HepG2 (cell line): ENCODE results near the gene VWCE. TPM values are rescaled to one million over a fixed set of nuclear protein-coding genes. Genes with fewer than 3 reads are reported as not detected.
A peak's percentile ranks its signal among the peaks of the same experiment; 100 is the strongest.

ENCODE experiments used
- ADNP ChIP-seq: sonication (generic); formaldehyde crosslinking; IDR thresholded peaks from 2 replicates; pipeline ENCODE4 v1.4.0; 2020; ENCODE audit warnings: missing genetic modification reagents
- ARHGAP35 ChIP-seq: sonication (generic); formaldehyde crosslinking; IDR thresholded peaks from 2 replicates; pipeline ENCODE4 v1.9.0; 2022; ENCODE audit warnings: mild to moderate bottlenecking, inconsistent platforms, moderate library complexity, missing genetic modification reagents, borderline replicate concordance
- ATF6 ChIP-seq: sonication (generic); formaldehyde crosslinking; conservative IDR thresholded peaks from 2 replicates; pipeline ENCODE4 v1.4.0; 2020; ENCODE audit warnings: missing genetic modification reagents
- CCDC6 ChIP-seq: sonication (generic); formaldehyde crosslinking; IDR thresholded peaks from 2 replicates; pipeline ENCODE4 v1.8.1; 2022; ENCODE audit warnings: mild to moderate bottlenecking, missing genetic modification reagents, moderate library complexity
- CENPT ChIP-seq: sonication (generic); formaldehyde crosslinking; IDR thresholded peaks from 2 replicates; pipeline ENCODE4 v1.8.0; 2022; ENCODE audit warnings: low read depth, mild to moderate bottlenecking, moderate library complexity, missing genetic modification reagents
- FOXM1 ChIP-seq: sonication (generic); formaldehyde crosslinking; IDR thresholded peaks from 2 replicates; pipeline ENCODE4 v1.5.0; 2020; ENCODE audit warnings: missing genetic modification reagents
- GATA4 ChIP-seq: sonication (generic); IDR thresholded peaks from 2 replicates; pipeline ENCODE4 v1.6.1; 2016; ENCODE audit warnings: antibody characterized with exemption, low read depth, borderline replicate concordance
- HINFP ChIP-seq: sonication (generic); formaldehyde crosslinking; IDR thresholded peaks from 2 replicates; pipeline ENCODE4 v1.4.0; 2020; ENCODE audit warnings: low read depth, mild to moderate bottlenecking, missing genetic modification reagents
- KDM3A ChIP-seq: IDR thresholded peaks from 2 replicates; pipeline ENCODE4 v1.6.1; 2018; ENCODE audit warnings: low read depth, missing compliant biosample characterization
- KLF16 ChIP-seq, 2 experiments: sonication (generic) in 1 of 2; formaldehyde crosslinking in 1 of 2; IDR thresholded peaks; 2 replicates each; pipeline versions ENCODE4 v1.6.1 to v1.8.0; 2016 to 2023; ENCODE audit warnings: missing genetic modification reagents in 2 of 2, missing compliant biosample characterization in 1 of 2
- PCBP2 ChIP-seq: fragments of 200-400 bp; formaldehyde crosslinking; optimal IDR thresholded peaks from 2 replicates; pipeline ENCODE3; 2018; ENCODE audit warnings: low read length, low read depth; ENCODE audit not compliant: poor library complexity, severe bottlenecking
- SP140L ChIP-seq: sonication (generic); formaldehyde crosslinking; IDR thresholded peaks from 2 replicates; pipeline ENCODE4 v1.4.0; 2020; ENCODE audit warnings: missing genetic modification reagents, borderline replicate concordance
- ZNF543 ChIP-seq: sonication (generic); formaldehyde crosslinking; IDR thresholded peaks from 2 replicates; pipeline ENCODE4 v1.4.0; 2020; ENCODE audit warnings: mild to moderate bottlenecking, missing genetic modification reagents
- ZNF790 ChIP-seq: sonication (generic); formaldehyde crosslinking; IDR thresholded peaks from 2 replicates; pipeline ENCODE4 v1.8.0; 2022; ENCODE audit warnings: missing genetic modification reagents, mild to moderate bottlenecking, borderline replicate concordance
- ZNF883 ChIP-seq: sonication (generic); formaldehyde crosslinking; IDR thresholded peaks from 2 replicates; pipeline ENCODE4 v1.5.1; 2020; ENCODE audit warnings: mild to moderate bottlenecking, missing genetic modification reagents; ENCODE audit errors: not compliant biosample characterization
- polyA plus RNA-seq, 8 experiments: library from polyadenylated mRNA; depleted of rRNA in 3 of 8; stranded (reverse) in 7 of 8; unstranded in 1 of 8; fragments of >200 nt; fragmentation: Illumina TruSeq in 4 of 8; extraction: Trizol in 4 of 8; gene quantifications; 2 replicates each; pipeline versions ENCODE4 v1.2.1 to v1.2.3, GENCODE V29; 2011 to 2016; ENCODE audit warnings: low read depth in 4 of 8, missing spikeins in 1 of 8, mixed read lengths in 1 of 8; ENCODE audit not compliant: insufficient read depth in 1 of 8
- total RNA-seq, 5 experiments: library from RNA; depleted of rRNA; stranded (reverse); fragments of >200 nt; fragmentation: Illumina TruSeq; extraction: Trizol; gene quantifications; 2 replicates each; pipeline ENCODE4 v1.2.3, GENCODE V29; 2016; ENCODE audit warnings: low read depth in 1 of 5
- TF ChIP-seq, protein P1 (sequence below): IDR thresholded peaks from 2 replicates; pipeline ENCODE4 v1.6.1; 2016; ENCODE audit warnings: low read depth
- TF ChIP-seq, protein P2 (sequence below): sonication (generic); formaldehyde crosslinking; IDR thresholded peaks from 2 replicates; pipeline ENCODE4 v1.5.0; 2020; ENCODE audit warnings: mild to moderate bottlenecking, missing genetic modification reagents, borderline replicate concordance
- TF ChIP-seq, protein P3 (sequence below): fragments of 450-650 bp; IDR thresholded peaks from 2 replicates; pipeline ENCODE4 v1.6.1; 2017; ENCODE audit warnings: mild to moderate bottlenecking
- TF ChIP-seq, protein P4 (sequence below): IDR thresholded peaks from 2 replicates; pipeline ENCODE4 v1.6.1; 2018; ENCODE audit warnings: missing genetic modification reagents, mild to moderate bottlenecking, missing compliant biosample characterization

VWCE gene
- total and polyA plus RNA-seq, 2 of the 13 experiments (the other 11 are each of a cell fraction or from before 2014, with no cell fraction given), result 27.6 to 58.3 TPM

DNA sequence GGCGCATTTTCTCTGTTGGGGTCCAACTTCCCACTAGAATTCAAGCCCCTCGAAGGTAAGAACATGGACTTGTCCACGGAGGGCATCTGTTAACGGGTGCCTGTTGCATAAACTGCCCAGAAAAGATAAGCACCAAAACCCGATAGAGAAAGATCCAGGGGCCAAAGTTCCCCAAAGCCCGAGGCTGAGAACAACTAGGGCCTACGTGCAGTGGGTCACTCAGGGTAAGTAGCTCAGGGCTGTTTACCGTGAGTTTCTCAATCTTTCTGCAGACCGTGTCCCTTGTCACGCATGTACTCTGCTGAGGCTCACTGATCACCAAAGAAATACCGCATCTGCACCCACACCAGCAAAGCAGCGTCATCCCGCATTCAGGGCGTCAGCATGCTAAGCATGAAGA, 29.8 kb downstream of the VWCE start (continued):
- no peak for TF ChIP-seq FOXM1 (CRISPR knock-in tag)
- no peak for TF ChIP-seq HINFP
- TF ChIP-seq ZNF883 (CRISPR knock-in tag), result no peak
- TF ChIP-seq ZNF790 (CRISPR knock-in tag), result no peak
- TF ChIP-seq CENPT (CRISPR knock-in tag), result no peak
- TF ChIP-seq PCBP2, result no peak
- TF ChIP-seq KDM3A, result no peak
- no peak for TF ChIP-seq SP140L
- no peak for TF ChIP-seq KLF16 (CRISPR knock-in tag; IDR thresholded peaks at IDR 0.05)
- TF ChIP-seq, protein P1, sequence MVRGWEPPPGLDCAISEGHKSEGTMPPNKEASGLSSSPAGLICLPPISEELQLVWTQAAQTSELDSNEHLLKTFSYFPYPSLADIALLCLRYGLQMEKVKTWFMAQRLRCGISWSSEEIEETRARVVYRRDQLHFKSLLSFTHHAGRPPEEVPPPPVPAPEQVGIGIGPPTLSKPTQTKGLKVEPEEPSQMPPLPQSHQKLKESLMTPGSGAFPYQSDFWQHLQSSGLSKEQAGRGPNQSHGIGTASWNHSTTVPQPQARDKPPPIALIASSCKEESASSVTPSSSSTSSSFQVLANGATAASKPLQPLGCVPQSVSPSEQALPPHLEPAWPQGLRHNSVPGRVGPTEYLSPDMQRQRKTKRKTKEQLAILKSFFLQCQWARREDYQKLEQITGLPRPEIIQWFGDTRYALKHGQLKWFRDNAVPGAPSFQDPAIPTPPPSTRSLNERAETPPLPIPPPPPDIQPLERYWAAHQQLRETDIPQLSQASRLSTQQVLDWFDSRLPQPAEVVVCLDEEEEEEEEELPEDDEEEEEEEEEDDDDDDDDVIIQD (CRISPR knock-in tag), result no peak
- no peak for TF ChIP-seq ATF6 (CRISPR knock-in tag)
- TF ChIP-seq ZNF543, result no peak
- no peak for TF ChIP-seq ADNP
- no peak for TF ChIP-seq CCDC6 (CRISPR knock-in tag)
- TF ChIP-seq GATA4, result peak; percentile 20; the same call in 1 of the 2 replicates
- TF ChIP-seq, protein P2, sequence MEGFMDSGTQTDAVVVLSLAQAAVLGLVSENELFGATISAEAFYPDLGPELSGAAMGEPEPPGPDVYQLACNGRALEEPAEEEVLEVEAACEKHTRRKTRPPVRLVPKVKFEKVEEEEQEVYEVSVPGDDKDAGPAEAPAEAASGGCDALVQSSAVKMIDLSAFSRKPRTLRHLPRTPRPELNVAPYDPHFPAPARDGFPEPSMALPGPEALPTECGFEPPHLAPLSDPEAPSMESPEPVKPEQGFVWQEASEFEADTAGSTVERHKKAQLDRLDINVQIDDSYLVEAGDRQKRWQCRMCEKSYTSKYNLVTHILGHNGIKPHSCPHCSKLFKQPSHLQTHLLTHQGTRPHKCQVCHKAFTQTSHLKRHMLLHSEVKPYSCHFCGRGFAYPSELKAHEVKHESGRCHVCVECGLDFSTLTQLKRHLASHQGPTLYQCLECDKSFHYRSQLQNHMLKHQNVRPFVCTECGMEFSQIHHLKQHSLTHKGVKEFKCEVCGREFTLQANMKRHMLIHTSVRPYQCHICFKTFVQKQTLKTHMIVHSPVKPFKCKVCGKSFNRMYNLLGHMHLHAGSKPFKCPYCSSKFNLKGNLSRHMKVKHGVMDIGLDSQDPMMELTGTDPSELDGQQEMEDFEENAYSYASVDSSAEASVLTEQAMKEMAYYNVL, result no peak
- TF ChIP-seq, protein P3, sequence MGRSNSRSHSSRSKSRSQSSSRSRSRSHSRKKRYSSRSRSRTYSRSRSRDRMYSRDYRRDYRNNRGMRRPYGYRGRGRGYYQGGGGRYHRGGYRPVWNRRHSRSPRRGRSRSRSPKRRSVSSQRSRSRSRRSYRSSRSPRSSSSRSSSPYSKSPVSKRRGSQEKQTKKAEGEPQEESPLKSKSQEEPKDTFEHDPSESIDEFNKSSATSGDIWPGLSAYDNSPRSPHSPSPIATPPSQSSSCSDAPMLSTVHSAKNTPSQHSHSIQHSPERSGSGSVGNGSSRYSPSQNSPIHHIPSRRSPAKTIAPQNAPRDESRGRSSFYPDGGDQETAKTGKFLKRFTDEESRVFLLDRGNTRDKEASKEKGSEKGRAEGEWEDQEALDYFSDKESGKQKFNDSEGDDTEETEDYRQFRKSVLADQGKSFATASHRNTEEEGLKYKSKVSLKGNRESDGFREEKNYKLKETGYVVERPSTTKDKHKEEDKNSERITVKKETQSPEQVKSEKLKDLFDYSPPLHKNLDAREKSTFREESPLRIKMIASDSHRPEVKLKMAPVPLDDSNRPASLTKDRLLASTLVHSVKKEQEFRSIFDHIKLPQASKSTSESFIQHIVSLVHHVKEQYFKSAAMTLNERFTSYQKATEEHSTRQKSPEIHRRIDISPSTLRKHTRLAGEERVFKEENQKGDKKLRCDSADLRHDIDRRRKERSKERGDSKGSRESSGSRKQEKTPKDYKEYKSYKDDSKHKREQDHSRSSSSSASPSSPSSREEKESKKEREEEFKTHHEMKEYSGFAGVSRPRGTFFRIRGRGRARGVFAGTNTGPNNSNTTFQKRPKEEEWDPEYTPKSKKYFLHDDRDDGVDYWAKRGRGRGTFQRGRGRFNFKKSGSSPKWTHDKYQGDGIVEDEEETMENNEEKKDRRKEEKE, result no peak
- TF ChIP-seq, protein P4, sequence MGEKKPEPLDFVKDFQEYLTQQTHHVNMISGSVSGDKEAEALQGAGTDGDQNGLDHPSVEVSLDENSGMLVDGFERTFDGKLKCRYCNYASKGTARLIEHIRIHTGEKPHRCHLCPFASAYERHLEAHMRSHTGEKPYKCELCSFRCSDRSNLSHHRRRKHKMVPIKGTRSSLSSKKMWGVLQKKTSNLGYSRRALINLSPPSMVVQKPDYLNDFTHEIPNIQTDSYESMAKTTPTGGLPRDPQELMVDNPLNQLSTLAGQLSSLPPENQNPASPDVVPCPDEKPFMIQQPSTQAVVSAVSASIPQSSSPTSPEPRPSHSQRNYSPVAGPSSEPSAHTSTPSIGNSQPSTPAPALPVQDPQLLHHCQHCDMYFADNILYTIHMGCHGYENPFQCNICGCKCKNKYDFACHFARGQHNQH (CRISPR knock-in tag), result no peak
- no peak for TF ChIP-seq ARHGAP35 (CRISPR knock-in tag)
